Measurements from ENCODE around the gene GRAMD4.

DNA sequence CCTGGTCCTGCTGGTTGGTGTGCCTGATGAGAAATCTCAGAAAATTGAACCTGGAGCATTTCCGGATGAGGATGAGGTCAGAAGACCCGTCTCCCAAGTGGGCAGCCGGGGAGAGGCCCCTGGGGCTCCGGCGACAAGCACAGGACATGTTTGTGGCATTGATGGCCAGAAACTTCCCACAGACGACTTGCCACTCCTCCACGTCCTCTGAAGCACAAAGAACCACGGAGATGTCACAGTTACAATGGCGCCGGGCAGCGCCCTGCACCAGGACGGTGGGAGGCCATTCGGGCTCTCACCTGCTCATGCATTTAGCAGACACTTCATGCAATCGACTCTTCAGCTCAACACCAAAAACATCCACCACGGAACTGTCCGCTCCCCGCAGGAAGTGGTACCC, 71.4 kb downstream of the GRAMD4 start:
- TF ChIP-seq EZH2 (IDR thresholded peaks at IDR 0.05; ENCODE audit: insufficient read depth, poor library complexity, severe bottlenecking) (no peak), EZH2phosphoT487 (IDR thresholded peaks at IDR 0.05; ENCODE audit: insufficient read depth, low read depth) (no peak)
